OCI-LY7 (cell line): Measurements from ENCODE around the gene SPSB3. TPM values are rescaled to one million over a fixed set of nuclear protein-coding genes. Genes with fewer than 3 reads are reported as not detected.

ENCODE experiments used
- BruUV-seq: library from RNA; stranded (reverse); fragments of 400-500 nt; replicated peaks from 2 replicates; lab custom pipeline; 2021; lab: Mats Ljungman, UMichigan
- CTCF ChIA-PET: fragments of 300-600 bp; sonication (Branson Sonifier 250); formaldehyde crosslinking; loops from one replicate; lab custom pipeline; 2022; ENCODE audit warnings: antibody characterized with exemption; ENCODE audit not compliant: unreplicated experiment; lab: Charles Lee
- POLR2A ChIA-PET: fragments of 300-600 bp; sonication (Branson Sonifier 250); formaldehyde crosslinking; loops from one replicate; lab custom pipeline; 2022; ENCODE audit warnings: antibody characterized with exemption; lab: Charles Lee
- DNase-seq: peaks from one replicate; pipeline ENCODE4 v3.0.0-alpha.2; 2015; ENCODE audit warnings: low spot score
- H2AFZ ChIP-seq: fragments of 200-600 bp; sonication (generic), shearing (Covaris generic); 2 replicates; pipeline ENCODE4 v1.6.1; 2014; ENCODE audit warnings: mild to moderate bottlenecking, antibody characterized with exemption, low read length, moderate library complexity
- H3K27ac ChIP-seq: fragments of 200-600 bp; sonication (generic); 2 replicates; pipeline ENCODE4 v1.5.1; 2014; ENCODE audit warnings: mixed run types, low read depth, mild to moderate bottlenecking, moderate library complexity, low read length, inconsistent platforms; ENCODE audit not compliant: poor library complexity, severe bottlenecking
- H3K36me3 ChIP-seq: fragments of 200-600 bp; sonication (generic); 2 replicates; pipeline ENCODE4 v1.6.1; 2014; ENCODE audit warnings: mild to moderate bottlenecking, antibody characterized with exemption, low read length, moderate library complexity, mixed read lengths; ENCODE audit not compliant: insufficient read depth
- H3K4me1 ChIP-seq: fragments of 200-600 bp; sonication (generic); 2 replicates; pipeline ENCODE4 v1.5.1; 2014; ENCODE audit warnings: mild to moderate bottlenecking, low read length; ENCODE audit not compliant: insufficient read depth, poor library complexity, severe bottlenecking
- H3K4me2 ChIP-seq: fragments of 200-600 bp; sonication (generic); 2 replicates; pipeline ENCODE4 v1.6.1; 2014; ENCODE audit warnings: mild to moderate bottlenecking, low read length
- H3K4me3 ChIP-seq: fragments of 200-600 bp; sonication (generic); 2 replicates; pipeline ENCODE4 v1.5.1; 2014; ENCODE audit warnings: mild to moderate bottlenecking, low read depth, low read length; ENCODE audit not compliant: poor library complexity, severe bottlenecking
- H3K79me2 ChIP-seq: fragments of 200-600 bp; sonication (generic); 2 replicates; pipeline ENCODE4 v1.6.1; 2016; ENCODE audit warnings: low read depth, mild to moderate bottlenecking, low read length, moderate library complexity, mixed read lengths; ENCODE audit not compliant: insufficient read depth
- H3K9me2 ChIP-seq: fragments of 200-600 bp; sonication (generic); 2 replicates; pipeline ENCODE4 v1.6.1; 2016; ENCODE audit warnings: mild to moderate bottlenecking, low read length, mixed read lengths; ENCODE audit not compliant: insufficient read depth
- H3K9me3 ChIP-seq: fragments of 200-600 bp; sonication (generic); 2 replicates; pipeline ENCODE4 v1.6.1; 2014; ENCODE audit warnings: mild to moderate bottlenecking, mixed run types, low read length, mixed read lengths
- H4K20me1 ChIP-seq: fragments of 200-600 bp; sonication (generic); 2 replicates; pipeline ENCODE4 v1.6.1; 2014; ENCODE audit warnings: mild to moderate bottlenecking, antibody characterized with exemption, low read length, moderate library complexity, mixed read lengths; ENCODE audit not compliant: insufficient read depth
- CTCF ChIP-seq: fragments of 200-600 bp; sonication (generic); conservative IDR thresholded peaks from 2 replicates; pipeline ENCODE4 v1.5.1; 2014; ENCODE audit warnings: mild to moderate bottlenecking, antibody characterized with exemption, low read length, moderate library complexity, mixed read lengths
- EZH2phosphoT487 ChIP-seq: fragments of 200-600 bp; sonication (generic); IDR thresholded peaks from 2 replicates; pipeline ENCODE4 v1.6.1; 2018; ENCODE audit warnings: low read depth, borderline replicate concordance, mild to moderate bottlenecking, mixed run types, antibody characterized with exemption, low read length, moderate library complexity, mixed read lengths
- intact Hi-C: fragments of 100-400 bp; cut with micrococcal nuclease; formaldehyde crosslinking; loops from one replicate; pipeline ENCODE4 v1.10.0; 2022; ENCODE audit not compliant: unreplicated experiment
- total RNA-seq, 2 experiments: library from RNA; depleted of rRNA in 1 of 2; stranded (reverse); fragments of >200 nt in 1 of 2; shearing (Covaris generic) in 1 of 2; gene quantifications; 2 replicates each; pipeline ENCODE4 v1.2.3, GENCODE V29; 2014 to 2022

Gene SPSB3
- total RNA-seq, 2 experiments from 2014 or later = 33.6 to 52.4 TPM

GRCh38 chr16:1743376-1744337 lies 38.7 kb downstream of the SPSB3 start:
- ChIA-PET CTCF (no interaction called here), POLR2A (no interaction called here)
- Histone ChIP-seq H3K9me3 (0 out of 2 replicates have a peak, but pooled peaks cover 8% of the 10 kb centered on the region), H3K4me2 (no peak overlapping the region), H3K9me2 (no peaks in the 10 kb centered on the region), H3K4me3 (no peak overlapping the region), H3K36me3 (peaks cover 44% of the 10 kb centered on the region; the same call in 1 of the 2 replicates), H3K4me1 (no peaks in the 10 kb centered on the region), H3K27ac (no peak overlapping the region), H3K79me2 (no peaks in the 10 kb centered on the region), H2AFZ (no peak overlapping the region), H4K20me1 (no peaks in the 10 kb centered on the region)
- BruUV-seq = TSS peak; percentile 52
- no peak for TF ChIP-seq EZH2phosphoT487
- no peak for TF ChIP-seq CTCF
- intact Hi-C loops = no loop called here
- no peak for DNase-seq

- no TSS peak for BruUV-seq
- Histone ChIP-seq H3K4me1 (no peaks in the 10 kb centered on the region), H3K9me2 (no peaks in the 10 kb centered on the region), H3K79me2 (no peaks in the 10 kb centered on the region), H3K9me3 (peaks cover 12% of the 10 kb centered on the region; the same call in 1 of the 2 replicates), H3K4me3 (no peak overlapping the region), H3K27ac (no peak overlapping the region), H3K36me3 (peaks cover 27% of the 10 kb centered on the region; the same call in 1 of the 2 replicates), H3K4me2 (no peak overlapping the region), H4K20me1 (no peaks in the 10 kb centered on the region), H2AFZ (no peak overlapping the region)
- intact Hi-C loops = no loop called here
- no peak for DNase-seq
- ChIA-PET CTCF (no interaction called here), POLR2A (no interaction called here)
- TF ChIP-seq CTCF (no peak), EZH2phosphoT487 (no peak)
Measured at GRCh38 chr16:1741553-1742165, 40.7 kb downstream of the SPSB3 start.
